GM12873 (cell line): ENCODE measurements around the gene CTNNAL1.

Experiments
- CTCF ChIP-seq: IDR thresholded peaks from 2 replicates; pipeline ENCODE4 v1.5.1; 2012; ENCODE audit warnings: low read depth, mild to moderate bottlenecking, moderate library complexity, low read length, control low read depth; ENCODE audit not compliant: insufficient read depth; ENCODE audit errors: missing control alignments

Gene CTNNAL1

GRCh38 chr9:108904161-108904560 lies 109.1 kb downstream of the CTNNAL1 start:
- TF ChIP-seq CTCF, result no peak

GRCh38 chr9:108903420-108904103 lies 109.7 kb downstream of the CTNNAL1 start:
- TF ChIP-seq CTCF, result no peak

GRCh38 chr9:108900176-108900575 lies 113.1 kb downstream of the CTNNAL1 start:
- TF ChIP-seq CTCF, result no peak

- no peak for TF ChIP-seq CTCF
These were observed 115.8 kb downstream of the CTNNAL1 start for GRCh38 chr9:108897324-108898096.

GRCh38 chr9:108894225-108894997 lies 118.9 kb downstream of the CTNNAL1 start:
- TF ChIP-seq CTCF, result no peak
